ENCODE measurements around the gene BMP2. TPM values are rescaled to one million over a fixed set of nuclear protein-coding genes. Genes with fewer than 3 reads are reported as not detected.

Gene BMP2
- total and polyA plus RNA-seq, 4 donors = 0.83 to 3.5 (median 2.0) TPM

- Histone ChIP-seq H3K4me3 (ENCODE audit: low read depth in 1 of 3, low read length in 3 of 3) (no peak overlapping the region), H3K4me1 (ENCODE audit: control insufficient read depth in 4 of 4, insufficient read depth in 4 of 4, low read length in 3 of 4) (peaks cover 0 to 9% (median 7%) of the 10 kb centered on the region in 4 donors), H3K27ac (ENCODE audit: low read depth in 1 of 2, low read length in 2 of 2) (no peak overlapping the region), H3K27me3 (ENCODE audit: control insufficient read depth in 4 of 4, insufficient read depth in 4 of 4, low read length in 3 of 4) (no peaks in the 10 kb centered on the region), H3K9me3 (ENCODE audit: control insufficient read depth in 4 of 4, low read length in 3 of 4) (no peaks in the 10 kb centered on the region), H3K9ac (ENCODE audit: low read depth in 1 of 2, low read length in 2 of 2) (no peak overlapping the region), H3K36me3 (ENCODE audit: control insufficient read depth in 4 of 4, insufficient read depth in 3 of 4, low read depth in 1 of 4, low read length in 3 of 4) (no peaks in the 10 kb centered on the region)
- TF ChIP-seq NR2F2 (IDR thresholded peaks at IDR 0.05) = no peak
- no peak for TF ChIP-seq RAD21 (IDR thresholded peaks at IDR 0.05)
- no peak for DNase-seq (ENCODE audit: low spot score)
- WGBS = 80% methylated on average over 3 of the region's 3 CpGs
Measured at GRCh38 chr20:6784767-6785166, 17.3 kb downstream of the BMP2 start.

DNA sequence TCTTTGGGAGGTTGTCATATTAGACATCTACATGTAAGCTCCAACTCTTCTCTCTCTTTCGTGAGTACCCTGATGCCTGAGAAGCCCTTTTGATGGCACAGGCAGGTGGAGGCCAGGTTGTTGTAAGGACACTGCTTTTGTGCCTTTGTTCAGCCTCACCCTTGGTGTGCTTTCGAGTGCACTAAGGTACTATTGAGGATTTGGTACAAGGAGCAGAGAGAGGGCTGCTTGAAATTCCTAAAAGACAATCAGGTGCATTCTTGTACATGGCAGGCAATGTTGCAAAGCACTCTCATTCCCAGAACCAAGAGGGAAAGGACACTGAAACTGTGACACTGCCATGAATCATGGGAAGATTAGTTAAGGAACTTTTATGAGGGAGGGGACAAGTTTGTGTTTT is 19.1 kb downstream of the BMP2 start:
- Histone ChIP-seq H3K4me3 (ENCODE audit: low read depth in 1 of 3, low read length in 3 of 3) (no peak overlapping the region), H3K9ac (ENCODE audit: low read depth in 1 of 2, low read length in 2 of 2) (no peak overlapping the region), H3K36me3 (ENCODE audit: control insufficient read depth in 4 of 4, insufficient read depth in 3 of 4, low read depth in 1 of 4, low read length in 3 of 4) (no peaks in the 10 kb centered on the region), H3K27ac (ENCODE audit: low read depth in 1 of 2, low read length in 2 of 2) (no peak overlapping the region), H3K27me3 (ENCODE audit: control insufficient read depth in 4 of 4, insufficient read depth in 4 of 4, low read length in 3 of 4) (no peaks in the 10 kb centered on the region), H3K4me1 (ENCODE audit: control insufficient read depth in 4 of 4, insufficient read depth in 4 of 4, low read length in 3 of 4) (no peaks in the 10 kb centered on the region), H3K9me3 (ENCODE audit: control insufficient read depth in 4 of 4, low read length in 3 of 4) (no peaks in the 10 kb centered on the region)
- WGBS = 87% methylated on average over 2 of the region's 2 CpGs
- no peak for DNase-seq (ENCODE audit: low spot score)
- TF ChIP-seq TAF1 (conservative IDR thresholded peaks at IDR 0.05) (no peak), SP1 (IDR thresholded peaks at IDR 0.05) (no peak), FOXA1 (IDR thresholded peaks at IDR 0.05) (no peak), FOXA2 (IDR thresholded peaks at IDR 0.05) (no peak), YY1 (IDR thresholded peaks at IDR 0.05) (no peak), RXRA (IDR thresholded peaks at IDR 0.05) (no peak), HNF4A (conservative IDR thresholded peaks at IDR 0.05) (no peak), HNF4G (IDR thresholded peaks at IDR 0.05) (no peak), GABPA (IDR thresholded peaks at IDR 0.05 in 1 of 2, conservative IDR thresholded peaks at IDR 0.05 in 1 of 2) (no peak), CTCF (IDR thresholded peaks at IDR 0.05; ENCODE audit: low read depth, low read length, missing input control) (no peak)

DNA sequence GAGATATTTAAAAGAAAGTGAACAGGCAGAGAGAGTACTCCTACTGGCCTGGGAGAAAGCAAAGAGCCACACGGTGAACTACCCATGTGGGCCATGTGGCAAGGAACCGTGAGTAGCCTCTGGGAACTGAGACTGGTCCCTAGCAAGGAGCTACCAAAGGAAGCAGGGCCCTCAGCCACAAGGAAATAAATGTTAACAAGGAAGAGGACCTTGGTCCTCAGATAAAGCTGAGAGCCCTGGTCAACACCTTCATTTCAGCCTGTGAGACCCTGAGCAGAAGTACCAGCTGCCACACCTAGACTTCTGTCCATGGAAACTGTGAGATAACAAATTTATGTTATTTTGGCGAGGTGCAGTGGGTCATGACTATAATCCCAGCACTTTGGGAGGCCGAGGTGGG is 25.3 kb downstream of the BMP2 start:
- H3K27ac ChIP-seq (ENCODE audit: low read depth in 1 of 2, low read length in 2 of 2) = no peak overlapping the region
- H3K27me3 ChIP-seq (ENCODE audit: control insufficient read depth in 4 of 4, insufficient read depth in 4 of 4, low read length in 3 of 4) = no peaks in the 10 kb centered on the region
- H3K9ac ChIP-seq (ENCODE audit: low read depth in 1 of 2, low read length in 2 of 2) = no peak overlapping the region
- no peaks in the 10 kb centered on the region for H3K4me1 ChIP-seq (ENCODE audit: control insufficient read depth in 4 of 4, insufficient read depth in 4 of 4, low read length in 3 of 4)
- H3K9me3 ChIP-seq (ENCODE audit: control insufficient read depth in 4 of 4, low read length in 3 of 4) = no peaks in the 10 kb centered on the region
- TF ChIP-seq GABPA (IDR thresholded peaks at IDR 0.05 in 1 of 2, conservative IDR thresholded peaks at IDR 0.05 in 1 of 2) (no peak), MAX (IDR thresholded peaks at IDR 0.05) (no peak), HNF4G (IDR thresholded peaks at IDR 0.05) (no peak), JUND (IDR thresholded peaks at IDR 0.05) (no peak), REST (IDR thresholded peaks at IDR 0.05) (no peak), ATF3 (IDR thresholded peaks at IDR 0.05) (no peak), EGR1 (IDR thresholded peaks at IDR 0.05; ENCODE audit: low read depth in 2 of 2) (no peak), NR2F2 (IDR thresholded peaks at IDR 0.05) (no peak), CTCF (IDR thresholded peaks at IDR 0.05; ENCODE audit: low read depth, low read length, missing input control) (no peak), FOXA2 (IDR thresholded peaks at IDR 0.05) (no peak), TAF1 (conservative IDR thresholded peaks at IDR 0.05) (no peak)
- no peaks in the 10 kb centered on the region for H3K36me3 ChIP-seq (ENCODE audit: control insufficient read depth in 4 of 4, insufficient read depth in 3 of 4, low read depth in 1 of 4, low read length in 3 of 4)
- 81% methylated on average over 4 of the region's 4 CpGs for WGBS
- no peak for DNase-seq (ENCODE audit: low spot score)
- no peak overlapping the region for H3K4me3 ChIP-seq (ENCODE audit: low read depth in 1 of 3, low read length in 3 of 3)

All from liver (tissue), 9 donors.